ENCODE results near the gene ARSD. TPM values are rescaled to one million over a fixed set of nuclear protein-coding genes. Genes with fewer than 3 reads are reported as not detected.
"Not testable (repeated sequence)": the region's sequence is repeated elsewhere in the genome, so short reads cannot be mapped to it uniquely, and the experiment has no call there.

Gene ARSD
- total RNA-seq, 1 donor from 2014 or later = 38.7 TPM

GRCh38 chrX:2928191-2928582 is 952 bp downstream of the ARSD start:
- Mint-ChIP-seq H3K27ac (peak overlapping the region; percentile 97), H3K4me3 (peak overlapping the region; percentile 93), H3K9me3 (peaks cover 5% of the 10 kb centered on the region), H3K36me3 (peaks cover 17% of the 10 kb centered on the region), H3K4me1 (ENCODE audit: unreplicated experiment) (peaks cover 12% of the 10 kb centered on the region), H3K27me3 (no peaks in the 10 kb centered on the region)
- DNase-seq (ENCODE audit: extremely low spot score, unreplicated experiment) = peak; percentile 75
- no peak for TF ChIP-seq CTCF (conservative IDR thresholded peaks at IDR 0.05)

- Mint-ChIP-seq H3K4me3 (peak overlapping the region; percentile 35), H3K27me3 (no peaks in the 10 kb centered on the region), H3K27ac (peak overlapping the region; percentile 12)
Observed at GRCh38 chrX:2926664-2927275, 2.4 kb downstream of the ARSD start.

GRCh38 chrX:2926255-2926654 is 2.9 kb downstream of the ARSD start:
- Mint-ChIP-seq H3K36me3 (peaks cover 20% of the 10 kb centered on the region), H3K4me3 (peak overlapping the region; percentile 35), H3K27ac (peak overlapping the region; percentile 12), H3K4me1 (ENCODE audit: unreplicated experiment) (peaks cover 12% of the 10 kb centered on the region)
- not testable (repeated sequence) for H3K9me3 Mint-ChIP-seq; H3K27me3 Mint-ChIP-seq; DNase-seq (ENCODE audit: extremely low spot score, unreplicated experiment)

More at GRCh38 chrX:2926664-2927275, 2.4 kb downstream of the ARSD start:
- Mint-ChIP-seq H3K36me3 (peaks cover 16% of the 10 kb centered on the region), H3K4me1 (ENCODE audit: unreplicated experiment) (peaks cover 12% of the 10 kb centered on the region), H3K9me3 (peaks cover 5% of the 10 kb centered on the region)
- DNase-seq (ENCODE audit: extremely low spot score, unreplicated experiment) = no peak
- no peak for TF ChIP-seq CTCF (conservative IDR thresholded peaks at IDR 0.05)

GRCh38 chrX:2924151-2924550 is 5.0 kb downstream of the ARSD start:
- TF ChIP-seq CTCF (conservative IDR thresholded peaks at IDR 0.05) = no peak
- H3K9me3 Mint-ChIP-seq = no peaks in the 10 kb centered on the region
- DNase-seq (ENCODE audit: extremely low spot score, unreplicated experiment) = no peak
- H3K4me3 Mint-ChIP-seq = no peak overlapping the region
- no peak overlapping the region for H3K27ac Mint-ChIP-seq
- H3K4me1 Mint-ChIP-seq (ENCODE audit: unreplicated experiment) = peaks cover 6% of the 10 kb centered on the region
- H3K36me3 Mint-ChIP-seq = peaks cover 33% of the 10 kb centered on the region
- no peaks in the 10 kb centered on the region for H3K27me3 Mint-ChIP-seq

GRCh38 chrX:2921750-2922149 is 7.4 kb downstream of the ARSD start:
- DNase-seq (ENCODE audit: extremely low spot score, unreplicated experiment) = no peak
- Mint-ChIP-seq H3K9me3 (no peaks in the 10 kb centered on the region), H3K4me3 (no peak overlapping the region), H3K27ac (no peak overlapping the region), H3K4me1 (ENCODE audit: unreplicated experiment) (no peaks in the 10 kb centered on the region), H3K36me3 (peaks cover 38% of the 10 kb centered on the region), H3K27me3 (no peaks in the 10 kb centered on the region)
- no peak for TF ChIP-seq CTCF (conservative IDR thresholded peaks at IDR 0.05)

- Mint-ChIP-seq H3K9me3 (no peaks in the 10 kb centered on the region), H3K4me3 (no peak overlapping the region), H3K4me1 (ENCODE audit: unreplicated experiment) (no peaks in the 10 kb centered on the region), H3K27ac (no peak overlapping the region), H3K36me3 (peaks cover 43% of the 10 kb centered on the region), H3K27me3 (no peaks in the 10 kb centered on the region)
- TF ChIP-seq CTCF (conservative IDR thresholded peaks at IDR 0.05) = no peak
- no peak for DNase-seq (ENCODE audit: extremely low spot score, unreplicated experiment)
Observed at GRCh38 chrX:2921193-2921592, 7.9 kb downstream of the ARSD start.

Data from type B pancreatic cell (in vitro differentiated cells).